GM10266 (cell line): ENCODE results near the gene CDC45.

Experiments
- DNase-seq: peaks from one replicate; pipeline ENCODE4 v3.0.0; 2012; ENCODE audit errors: extremely low spot score
- CTCF ChIP-seq: IDR thresholded peaks from 2 replicates; pipeline ENCODE4 v1.5.1; 2012; ENCODE audit warnings: mild to moderate bottlenecking, low read depth; ENCODE audit not compliant: control insufficient read depth, insufficient read depth; ENCODE audit errors: missing control alignments

The CDC45 gene

GRCh38 chr22:19451570-19451969 is 28.1 kb upstream of the CDC45 start:
- TF ChIP-seq CTCF: no peak

GRCh38 chr22:19453718-19454117 is 26.0 kb upstream of the CDC45 start:
- no peak for DNase-seq

More at GRCh38 chr22:19451570-19451969, 28.1 kb upstream of the CDC45 start:
- no peak for DNase-seq

GRCh38 chr22:19454156-19454555 is 25.6 kb upstream of the CDC45 start:
- DNase-seq: no peak
- TF ChIP-seq CTCF: no peak

More at GRCh38 chr22:19453718-19454117, 26.0 kb upstream of the CDC45 start:
- TF ChIP-seq CTCF: no peak

- TF ChIP-seq CTCF: no peak
- no peak for DNase-seq
Measured at GRCh38 chr22:19455033-19455432, 24.7 kb upstream of the CDC45 start.

GRCh38 chr22:19455585-19456370 is 23.9 kb upstream of the CDC45 start:
- no peak for DNase-seq
- TF ChIP-seq CTCF: no peak

- DNase-seq: no peak
Measured at GRCh38 chr22:19456541-19456940, 23.2 kb upstream of the CDC45 start.

More at GRCh38 chr22:19456541-19456940, 23.2 kb upstream of the CDC45 start:
- no peak for TF ChIP-seq CTCF
